Uterus (tissue), 4 donors: ENCODE data around the gene AQP6. TPM values are rescaled to one million over a fixed set of nuclear protein-coding genes. Genes with fewer than 3 reads are reported as not detected.

Experiments
- DNase-seq, 2 donors: peaks; one replicate each; pipeline ENCODE4 v3.0.0-alpha.2; 2019 to 2020
- H3K27ac ChIP-seq, 2 donors: fragments of 200-600 bp; sonication (generic); 1 replicate in 1 of 2; 2 replicates in 1 of 2; pipeline ENCODE4 v1.5.1; 2016 to 2018
- H3K27me3 ChIP-seq, 2 donors: fragments of 200-600 bp; sonication (generic); one replicate each; pipeline ENCODE4 v1.5.1; 2018 to 2019; ENCODE audit warnings: control low read depth in 1 of 2
- H3K36me3 ChIP-seq, 2 donors: fragments of 200-600 bp; sonication (generic); one replicate each; pipeline ENCODE4 v1.5.1; 2019; ENCODE audit warnings: control low read depth in 1 of 2
- H3K4me1 ChIP-seq, 2 donors: fragments of 200-600 bp; sonication (generic); one replicate each; pipeline ENCODE4 v1.5.1; 2018 to 2019; ENCODE audit warnings: control low read depth in 1 of 2
- H3K4me3 ChIP-seq, 2 donors: fragments of 200-600 bp; sonication (generic); 1 replicate in 1 of 2; 2 replicates in 1 of 2; pipeline ENCODE4 v1.5.1; 2018 to 2019; ENCODE audit warnings: mild to moderate bottlenecking in 1 of 2
- H3K9me3 ChIP-seq, 2 donors: fragments of 200-600 bp; sonication (generic); one replicate each; pipeline ENCODE4 v1.5.1; 2019; ENCODE audit warnings: control low read depth in 1 of 2
- CTCF ChIP-seq, 4 experiments: fragments of 200-600 bp in 2 of 4; fragments of 450-650 bp in 2 of 4; sonication (generic) in 2 of 4; IDR thresholded peaks; one replicate each; pipeline ENCODE4 v1.5.1; 2016 to 2019; ENCODE audit warnings: antibody characterized with exemption in 4 of 4, mild to moderate bottlenecking in 2 of 4, moderate library complexity in 1 of 4
- POLR2A ChIP-seq, 2 donors: fragments of 450-650 bp; IDR thresholded peaks; one replicate each; pipeline ENCODE4 v1.6.1; 2016; ENCODE audit warnings: antibody characterized with exemption in 2 of 2, mild to moderate bottlenecking in 1 of 2, moderate library complexity in 1 of 2
- intact Hi-C: fragments of 100-400 bp; cut with DNase I; formaldehyde crosslinking; loops from one replicate; pipeline ENCODE4 v1.15.1; 2023; ENCODE audit warnings: low total_unique reads
- total RNA-seq, 4 donors: library from RNA; depleted of rRNA in 3 of 4; stranded (reverse); fragments of >200 nt in 3 of 4; gene quantifications; one replicate each; pipeline versions ENCODE4 v1.1.0 to v1.2.4, GENCODE V29; 2014 to 2023
- donor health status: DM: yes; HTN: yes; CAD: no.

AQP6 gene
- total RNA-seq, 4 donors from 2014 or later, result 0.35 TPM; not detected in 3

GRCh38 chr12:50026691-50027090 is 53.9 kb downstream of the AQP6 start:
- H3K9me3 ChIP-seq, result no peaks in the 10 kb centered on the region
- intact Hi-C loops, result no loop called here
- DNase-seq, result no peak
- H3K27me3 ChIP-seq, result no peaks in the 10 kb centered on the region
- TF ChIP-seq CTCF (IDR thresholded peaks at IDR 0.05), result no peak
- no peak for TF ChIP-seq POLR2A (IDR thresholded peaks at IDR 0.05)
- no peaks in the 10 kb centered on the region for H3K4me1 ChIP-seq
- H3K4me3 ChIP-seq, result no peak overlapping the region
- H3K27ac ChIP-seq, result no peak overlapping the region
- no peaks in the 10 kb centered on the region for H3K36me3 ChIP-seq

Other genes starting within 250 kb of the AQP6 start
- 100 to 1,000 TPM; 201 to 298 (median 263) TPM for gene TMBIM6, start 231.4 kb upstream of the AQP6 start, total RNA-seq
- gene NCKAP5L, start 144.5 kb upstream of the AQP6 start, total RNA-seq, result 10 to 100 TPM in 2 of 4 donors, 1 to 10 TPM in 2; 4.1 to 26.1 (median 11.5) TPM
- gene BCDIN3D, start 129.8 kb upstream of the AQP6 start, total RNA-seq, result 1 to 10 TPM; 2.1 to 7.2 (median 2.7) TPM
- gene FAIM2, start 69.0 kb upstream of the AQP6 start, total RNA-seq, result 10 to 100 TPM in 1 of 4 donors, 1 to 10 TPM in 3; 1.0 to 11.9 (median 5.5) TPM
- not detected for gene AQP2, start 22.2 kb upstream of the AQP6 start, total RNA-seq
- gene AQP5, start 11.1 kb upstream of the AQP6 start, total RNA-seq, result 1 to 10 TPM in 1 of 4 donors, not detected in 3; 2.3 TPM
- 10 to 100 TPM in 1 of 4 donors, 1 to 10 TPM in 3; 8.5 to 57.8 (median 9.3) TPM for gene RACGAP1, start 52.5 kb downstream of the AQP6 start, total RNA-seq
- 1 to 10 TPM in 2 of 4 donors, not detected in 2; 3.5 to 5.6 TPM for gene ASIC1, start 84.6 kb downstream of the AQP6 start, total RNA-seq
- gene SMARCD1, start 112.4 kb downstream of the AQP6 start, total RNA-seq, result 10 to 100 TPM in 3 of 4 donors, 1 to 10 TPM in 1; 4.1 to 54.6 (median 39.6) TPM
- gene GPD1, start 131.1 kb downstream of the AQP6 start, total RNA-seq, result not detected
- 100 to 1,000 TPM in 1 of 4 donors, 10 to 100 TPM in 3; 14.3 to 121 (median 45.4) TPM for gene COX14, start 139.3 kb downstream of the AQP6 start, total RNA-seq
- gene CERS5, start 194.4 kb downstream of the AQP6 start, total RNA-seq, result 10 to 100 TPM in 3 of 4 donors, 1 to 10 TPM in 1; 9.1 to 73.9 (median 40.5) TPM